Activated CD8-positive, alpha-beta T cell treated with anti-CD3 and anti-CD28 coated beads for 36 hours (primary cell): ENCODE measurements around the gene CMIP. TPM values are rescaled to one million over a fixed set of nuclear protein-coding genes. Genes with fewer than 3 reads are reported as not detected.

ENCODE experiments used
- ATAC-seq: fragments of 200-7000 bp; cut with Tn5 transposase; one replicate; pipeline ENCODE4 v1.10.0; 2021; ENCODE audit warnings: mild to moderate bottlenecking, moderate library complexity
- CTCF ChIA-PET: fragments of 350-600 bp; sonication (Branson Sonifier 250); formaldehyde crosslinking; loops from one replicate; lab custom pipeline; 2021; ENCODE audit warnings: antibody characterized with exemption; lab: Charles Lee
- POLR2A ChIA-PET: fragments of 350-600 bp; sonication (Branson Sonifier 250); formaldehyde crosslinking; loops from one replicate; lab custom pipeline; 2021; ENCODE audit warnings: antibody characterized with exemption; lab: Charles Lee
- DNase-seq: peaks from one replicate; pipeline ENCODE4 v3.0.0-alpha.2; 2020
- H3K27ac Mint-ChIP-seq: one replicate; pipeline ENCODE4 v1.8.0; 2021; ENCODE audit warnings: mild to moderate bottlenecking, mixed read lengths
- H3K27me3 Mint-ChIP-seq: one replicate; pipeline ENCODE4 v1.8.0; 2021; ENCODE audit warnings: mixed read lengths
- H3K36me3 Mint-ChIP-seq: one replicate; pipeline ENCODE4 v1.8.0; 2021; ENCODE audit warnings: low read depth, mixed read lengths
- H3K4me1 Mint-ChIP-seq: one replicate; pipeline ENCODE4 v1.8.0; 2021; ENCODE audit warnings: low read depth, mixed read lengths
- H3K4me3 Mint-ChIP-seq: one replicate; pipeline ENCODE4 v1.8.0; 2021; ENCODE audit warnings: mild to moderate bottlenecking, moderate library complexity, mixed read lengths
- H3K9me3 Mint-ChIP-seq: one replicate; pipeline ENCODE4 v1.8.0; 2021; ENCODE audit warnings: mixed read lengths
- intact Hi-C: fragments of 100-400 bp; cut with micrococcal nuclease; formaldehyde crosslinking; loops from one replicate; pipeline ENCODE4 v1.10.0; 2022
- total RNA-seq, 2 experiments: library from RNA; stranded (reverse); gene quantifications; one replicate each; pipeline ENCODE4 v1.2.3, GENCODE V29; 2021
- TF ChIP-seq, protein P1 (sequence below): fragments of 200-600 bp; IDR thresholded peaks from one replicate; pipeline ENCODE4 v1.8.0; 2022; ENCODE audit warnings: antibody characterized with exemption, mild to moderate bottlenecking

CMIP gene
- total RNA-seq, 2 experiments from 2014 or later, result 37.6 to 38.5 TPM

DNA sequence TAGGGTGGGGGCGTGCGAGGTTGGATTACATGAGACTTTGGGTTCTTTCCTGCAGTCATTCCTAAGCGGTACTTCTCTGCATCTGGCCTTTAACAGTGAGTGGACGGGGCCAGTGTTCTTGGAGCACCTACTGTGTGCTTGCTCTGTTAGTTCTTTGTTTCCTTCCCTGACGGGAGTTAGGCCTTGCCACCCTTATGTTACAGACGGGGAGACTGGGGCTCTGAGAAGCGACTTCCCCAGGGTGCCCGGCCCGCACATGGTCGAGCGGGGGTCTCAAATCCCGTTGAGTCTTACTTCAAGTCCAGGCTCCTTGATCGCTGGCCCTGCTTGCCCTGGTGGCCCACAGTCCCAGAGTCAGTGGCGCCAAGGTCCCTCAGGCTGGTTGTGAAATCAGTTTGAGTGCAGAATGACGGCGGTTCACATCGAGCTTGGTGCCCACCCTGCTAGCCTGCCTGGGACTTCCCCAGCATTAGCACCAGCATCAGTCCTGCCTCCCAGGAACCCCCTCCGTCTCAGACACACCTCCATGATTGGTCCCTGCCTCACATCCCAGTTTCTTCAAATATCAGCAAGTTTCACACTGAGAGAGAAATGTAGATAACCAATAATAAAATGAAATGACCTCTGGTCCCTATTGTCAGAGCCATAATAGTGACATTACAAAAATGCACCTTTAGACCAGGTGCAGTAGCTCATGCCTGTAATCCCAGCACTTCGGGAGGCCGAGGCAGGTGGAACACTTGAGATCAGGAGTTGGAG, 128.0 kb downstream of the CMIP start:
- Mint-ChIP-seq H3K4me3 (no peak overlapping the region), H3K9me3 (no peaks in the 10 kb centered on the region), H3K36me3 (no peaks in the 10 kb centered on the region), H3K27ac (no peak overlapping the region), H3K4me1 (peaks cover 28% of the 10 kb centered on the region), H3K27me3 (no peaks in the 10 kb centered on the region)
- TF ChIP-seq, protein P1, sequence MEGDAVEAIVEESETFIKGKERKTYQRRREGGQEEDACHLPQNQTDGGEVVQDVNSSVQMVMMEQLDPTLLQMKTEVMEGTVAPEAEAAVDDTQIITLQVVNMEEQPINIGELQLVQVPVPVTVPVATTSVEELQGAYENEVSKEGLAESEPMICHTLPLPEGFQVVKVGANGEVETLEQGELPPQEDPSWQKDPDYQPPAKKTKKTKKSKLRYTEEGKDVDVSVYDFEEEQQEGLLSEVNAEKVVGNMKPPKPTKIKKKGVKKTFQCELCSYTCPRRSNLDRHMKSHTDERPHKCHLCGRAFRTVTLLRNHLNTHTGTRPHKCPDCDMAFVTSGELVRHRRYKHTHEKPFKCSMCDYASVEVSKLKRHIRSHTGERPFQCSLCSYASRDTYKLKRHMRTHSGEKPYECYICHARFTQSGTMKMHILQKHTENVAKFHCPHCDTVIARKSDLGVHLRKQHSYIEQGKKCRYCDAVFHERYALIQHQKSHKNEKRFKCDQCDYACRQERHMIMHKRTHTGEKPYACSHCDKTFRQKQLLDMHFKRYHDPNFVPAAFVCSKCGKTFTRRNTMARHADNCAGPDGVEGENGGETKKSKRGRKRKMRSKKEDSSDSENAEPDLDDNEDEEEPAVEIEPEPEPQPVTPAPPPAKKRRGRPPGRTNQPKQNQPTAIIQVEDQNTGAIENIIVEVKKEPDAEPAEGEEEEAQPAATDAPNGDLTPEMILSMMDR, result no peak
- no peak for ATAC-seq
- CTCF ChIA-PET, result no interaction called here
- DNase-seq, result no peak
- POLR2A ChIA-PET, result no interaction called here
- intact Hi-C loops, result no loop called here

DNA sequence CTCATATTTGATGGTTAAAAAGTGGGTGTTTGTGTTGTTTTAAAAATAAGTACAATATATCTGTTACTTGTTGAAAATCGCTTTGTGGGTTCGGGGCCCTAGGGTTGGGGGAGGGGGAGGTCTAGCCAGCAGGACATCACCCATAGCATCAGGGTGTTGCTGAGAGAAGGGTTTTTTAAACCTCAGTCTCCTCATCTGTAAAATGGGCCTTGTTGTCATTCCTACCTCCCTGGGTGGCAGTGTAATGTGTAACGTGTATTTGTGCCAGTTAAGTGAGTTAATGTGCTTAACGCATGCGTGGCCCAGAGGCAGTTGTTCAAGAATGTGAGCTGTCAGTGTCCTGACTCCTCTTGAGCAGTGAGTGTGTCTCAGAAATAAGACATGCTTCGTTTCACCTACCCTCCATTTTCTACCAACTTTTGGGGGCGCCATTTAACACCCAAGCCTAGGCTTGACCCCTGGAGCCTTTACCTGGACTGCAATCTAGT, 129.0 kb downstream of the CMIP start:
- TF ChIP-seq, protein P1, result no peak
- Mint-ChIP-seq H3K4me1 (peaks cover 18% of the 10 kb centered on the region), H3K27me3 (no peaks in the 10 kb centered on the region), H3K36me3 (no peaks in the 10 kb centered on the region), H3K27ac (no peak overlapping the region), H3K4me3 (no peak overlapping the region), H3K9me3 (no peaks in the 10 kb centered on the region)
- POLR2A ChIA-PET, result no interaction called here
- CTCF ChIA-PET, result no interaction called here
- intact Hi-C loops, result no loop called here
- no peak for ATAC-seq
- no peak for DNase-seq

DNA sequence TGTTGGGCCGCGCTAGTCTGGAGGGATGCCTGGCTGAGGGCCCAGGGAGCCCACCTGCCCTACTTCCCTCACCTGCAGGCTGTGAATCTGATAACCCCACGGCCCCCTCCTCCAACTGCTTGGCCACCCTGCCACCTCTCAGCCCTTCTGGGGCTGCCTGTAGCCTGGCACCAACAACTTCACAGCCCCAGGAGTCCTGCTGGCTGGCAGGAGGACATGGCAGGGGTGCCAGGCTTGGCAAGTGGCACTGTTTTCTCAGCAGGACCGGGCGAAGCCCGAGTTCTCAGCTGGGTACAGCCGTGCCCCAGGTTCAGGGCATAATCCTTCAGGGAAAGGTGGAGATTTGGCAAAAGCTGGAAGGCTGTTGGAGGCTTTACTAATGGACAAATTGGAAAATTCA, 129.6 kb downstream of the CMIP start:
- no peak overlapping the region for H3K4me3 Mint-ChIP-seq
- H3K36me3 Mint-ChIP-seq, result no peaks in the 10 kb centered on the region
- ChIA-PET POLR2A (no interaction called here), CTCF (no interaction called here)
- DNase-seq (no peak), ATAC-seq (no peak)
- TF ChIP-seq, protein P1, result no peak
- no peaks in the 10 kb centered on the region for H3K27me3 Mint-ChIP-seq
- H3K27ac Mint-ChIP-seq, result no peak overlapping the region
- H3K4me1 Mint-ChIP-seq, result peaks cover 12% of the 10 kb centered on the region
- intact Hi-C loops, result no loop called here
- no peaks in the 10 kb centered on the region for H3K9me3 Mint-ChIP-seq

DNA sequence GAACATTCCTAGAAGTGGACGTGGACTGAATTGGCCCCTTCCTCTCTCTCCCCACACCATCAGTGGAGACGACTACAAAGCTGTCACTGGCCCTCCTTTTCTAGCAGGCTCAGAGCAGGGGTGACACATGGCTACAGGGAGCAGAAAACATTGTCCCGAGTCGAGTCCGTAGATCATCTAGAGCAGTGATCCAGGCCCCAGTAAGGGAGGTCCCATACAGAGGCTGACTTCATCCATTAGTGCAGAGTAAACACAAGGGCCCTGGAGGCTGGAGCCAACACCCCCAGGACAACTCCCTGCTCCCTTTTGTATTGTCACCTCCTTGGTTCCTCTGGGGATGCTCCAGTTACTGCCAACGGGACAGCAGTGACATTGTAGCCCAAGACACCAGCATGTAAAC, 130.7 kb downstream of the CMIP start:
- H3K36me3 Mint-ChIP-seq, result no peaks in the 10 kb centered on the region
- no peak overlapping the region for H3K27ac Mint-ChIP-seq
- ChIA-PET POLR2A (no interaction called here), CTCF (no interaction called here)
- no peaks in the 10 kb centered on the region for H3K9me3 Mint-ChIP-seq
- H3K4me1 Mint-ChIP-seq, result peaks cover under 1% of the 10 kb centered on the region
- intact Hi-C loops, result no loop called here
- TF ChIP-seq, protein P1, result no peak
- no peaks in the 10 kb centered on the region for H3K27me3 Mint-ChIP-seq
- ATAC-seq (no peak), DNase-seq (no peak)
- H3K4me3 Mint-ChIP-seq, result no peak overlapping the region

DNA sequence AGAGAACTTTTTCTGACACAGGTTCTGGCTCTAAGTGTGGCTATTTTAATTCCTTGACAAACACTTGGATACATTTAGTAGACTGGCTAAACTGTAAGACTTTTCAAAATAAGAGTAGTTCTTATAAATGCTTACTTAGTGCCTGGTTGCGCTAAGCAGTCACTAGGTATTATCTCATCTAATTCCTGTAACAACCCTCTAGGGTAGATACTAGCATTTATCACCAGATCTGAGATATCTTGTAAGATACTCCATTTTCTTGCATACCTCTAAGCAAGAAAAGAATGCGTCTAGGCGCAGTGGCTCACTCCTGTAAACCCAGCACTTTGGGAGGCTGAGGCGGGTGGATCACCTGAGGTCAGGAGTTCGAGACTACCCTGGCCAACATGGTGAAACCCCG, 131.2 kb downstream of the CMIP start:
- TF ChIP-seq, protein P1, result no peak
- ChIA-PET CTCF (no interaction called here), POLR2A (no interaction called here)
- no peaks in the 10 kb centered on the region for H3K4me1 Mint-ChIP-seq
- ATAC-seq (no peak), DNase-seq (no peak)
- H3K27me3 Mint-ChIP-seq, result no peaks in the 10 kb centered on the region
- H3K4me3 Mint-ChIP-seq, result no peak overlapping the region
- no peak overlapping the region for H3K27ac Mint-ChIP-seq
- H3K9me3 Mint-ChIP-seq, result no peaks in the 10 kb centered on the region
- intact Hi-C loops, result no loop called here
- H3K36me3 Mint-ChIP-seq, result no peaks in the 10 kb centered on the region
